B cell (primary cell): ENCODE results near the gene FAM219A. TPM values are rescaled to one million over a fixed set of nuclear protein-coding genes. Genes with fewer than 3 reads are reported as not detected.

Source experiments
- ATAC-seq: fragments of 200-7000 bp; cut with Tn5 transposase; one replicate; pipeline ENCODE4 v1.10.0; 2021; ENCODE audit warnings: low read depth, mild to moderate bottlenecking, moderate number of reproducible peaks, moderate library complexity
- CTCF ChIA-PET: fragments of 350-600 bp; sonication (Branson Sonifier 250); formaldehyde crosslinking; loops from one replicate; lab custom pipeline; 2021; ENCODE audit warnings: antibody characterized with exemption, inconsistent platforms; lab: Charles Lee
- POLR2A ChIA-PET: fragments of 350-600 bp; sonication (Branson Sonifier 250); formaldehyde crosslinking; loops from one replicate; lab custom pipeline; 2021; ENCODE audit warnings: antibody characterized with exemption; lab: Charles Lee
- DNase-seq: peaks from one replicate; pipeline ENCODE4 v3.0.0; 2013
- H2AFZ ChIP-seq: 2 replicates; pipeline ENCODE4 v1.6.1; 2012; ENCODE audit warnings: mild to moderate bottlenecking, low read depth, low read length; ENCODE audit not compliant: insufficient read depth, poor library complexity, severe bottlenecking
- H3K27ac ChIP-seq, 2 donors: 1 replicate in 1 of 2; 2 replicates in 1 of 2; pipeline ENCODE4 v1.5.1; 2012 to 2013; ENCODE audit warnings: low read length in 2 of 2, mild to moderate bottlenecking in 2 of 2, moderate library complexity in 1 of 2
- H3K27me3 ChIP-seq, 4 experiments: fragments of 200-600 bp in 1 of 4; sonication (generic) in 1 of 4; replicated peaks in 1 of 4; 1 replicate in 2 of 4; 2 replicates in 2 of 4; pipeline versions ENCODE4 v1.6.1 to v1.7.0; 2013 to 2016; ENCODE audit warnings: low read length in 3 of 4, mild to moderate bottlenecking in 2 of 4, mixed read lengths in 1 of 4, moderate library complexity in 1 of 4; ENCODE audit not compliant: insufficient read depth in 4 of 4, control insufficient read depth in 3 of 4; ENCODE audit errors: control extremely low read depth in 1 of 4
- H3K36me3 ChIP-seq, 2 experiments: replicated peaks in 1 of 2; 1 replicate in 1 of 2; 2 replicates in 1 of 2; pipeline versions ENCODE4 v1.6.1 to v1.7.1; 2013; ENCODE audit warnings: low read length in 1 of 2; ENCODE audit not compliant: insufficient read depth in 2 of 2, control insufficient read depth in 1 of 2; ENCODE audit errors: control extremely low read depth in 1 of 2, extremely low read depth in 1 of 2
- H3K4me1 ChIP-seq, 2 donors: fragments of 200-600 bp in 1 of 2; sonication (generic) in 1 of 2; 1 replicate in 1 of 2; 2 replicates in 1 of 2; pipeline versions ENCODE4 v1.5.1 to v1.6.1; 2013 to 2017; ENCODE audit warnings: low read length in 2 of 2; ENCODE audit not compliant: control insufficient read depth in 2 of 2, insufficient read depth in 2 of 2
- H3K4me2 ChIP-seq: replicated peaks from 2 replicates; pipeline ENCODE3; 2012; ENCODE audit warnings: mild to moderate bottlenecking, low read depth, low read length; ENCODE audit not compliant: poor library complexity, severe bottlenecking
- H3K4me3 ChIP-seq, 5 experiments: fragments of 200-600 bp in 1 of 5; sonication (generic) in 1 of 5; 1 replicate in 3 of 5; 2 replicates in 2 of 5; pipeline versions ENCODE4 v1.5.1 to v1.7.0; 2011 to 2016; ENCODE audit warnings: low read length in 4 of 5, mild to moderate bottlenecking in 4 of 5, low read depth in 2 of 5, control low read depth in 1 of 5, moderate library complexity in 1 of 5; ENCODE audit not compliant: insufficient read depth in 1 of 5; ENCODE audit errors: control extremely low read depth in 1 of 5, extremely low read depth in 1 of 5
- H3K79me2 ChIP-seq: fragments of 200-600 bp; sonication (generic); one replicate; pipeline ENCODE4 v1.6.0; 2016; ENCODE audit warnings: low read length; ENCODE audit not compliant: control insufficient read depth, insufficient read depth
- H3K9ac ChIP-seq: fragments of 200-600 bp; sonication (generic); 2 replicates; pipeline ENCODE4 v1.6.1; 2017; ENCODE audit warnings: mild to moderate bottlenecking, low read length, moderate library complexity
- H3K9me3 ChIP-seq, 3 donors: one replicate each; pipeline versions ENCODE4 v1.6.1 to v1.7.1; 2013; ENCODE audit warnings: low read length in 2 of 3; ENCODE audit not compliant: control insufficient read depth in 2 of 3, insufficient read depth in 1 of 3; ENCODE audit errors: control extremely low read depth in 1 of 3
- H4K20me1 ChIP-seq: 2 replicates; pipeline ENCODE4 v1.6.0; 2012; ENCODE audit warnings: mild to moderate bottlenecking, low read length; ENCODE audit not compliant: insufficient read depth, control insufficient read depth, poor library complexity, severe bottlenecking
- H3K27ac Mint-ChIP-seq: one replicate; pipeline ENCODE4 v1.8.0; 2021; ENCODE audit warnings: mixed read lengths
- H3K27me3 Mint-ChIP-seq: one replicate; pipeline ENCODE4 v1.8.0; 2021; ENCODE audit warnings: mixed read lengths
- H3K4me1 Mint-ChIP-seq: one replicate; pipeline ENCODE4 v1.8.0; 2021; ENCODE audit warnings: mixed read lengths
- H3K4me3 Mint-ChIP-seq: one replicate; pipeline ENCODE4 v1.8.0; 2021; ENCODE audit warnings: mixed read lengths
- H3K9me3 Mint-ChIP-seq: one replicate; pipeline ENCODE4 v1.8.0; 2022; ENCODE audit warnings: mixed read lengths; ENCODE audit not compliant: insufficient read depth
- EZH2 ChIP-seq: IDR thresholded peaks from 2 replicates; pipeline ENCODE4 v1.6.1; 2012; ENCODE audit warnings: borderline replicate concordance, low read depth, mild to moderate bottlenecking, moderate library complexity, low read length; ENCODE audit not compliant: insufficient read depth, poor library complexity, severe bottlenecking
- WGBS: methylation state at CpG from one replicate; pipeline ENCODE4 v1.1.5; 2013; ENCODE audit warnings: missing lambda C conversion rate; ENCODE audit not compliant: insufficient coverage; 5-methylcytosine and 5-hydroxymethylcytosine counted together
- intact Hi-C: fragments of 100-400 bp; cut with micrococcal nuclease; formaldehyde crosslinking; loops from one replicate; pipeline ENCODE4 v1.10.0; 2022
- polyA plus RNA-seq: library from polyadenylated mRNA; depleted of rRNA; stranded (reverse); fragments of >200 nt; gene quantifications from 2 replicates; pipeline ENCODE4 v1.2.3, GENCODE V29; 2012
- total RNA-seq, 2 donors: library from RNA; stranded (reverse); fragments of 120-200 nt in 1 of 2; gene quantifications; 1 replicate in 1 of 2; 2 replicates in 1 of 2; pipeline versions ENCODE4 v1.2.3 to v1.2.4, GENCODE V29; 2013 to 2022
- TF ChIP-seq, protein P1 (sequence below): fragments of 200-600 bp; IDR thresholded peaks from one replicate; pipeline ENCODE4 v1.8.0; 2022; ENCODE audit warnings: antibody characterized with exemption, mild to moderate bottlenecking

FAM219A gene
- total and polyA plus RNA-seq, 2 donors (not counting 1 experiment from before 2014, with no cell fraction given): 12.9 to 17.3 TPM

GRCh38 chr9:34370970-34371880, 87.1 kb downstream of the FAM219A start:
- peak overlapping the region; percentile 53 for H3K4me3 Mint-ChIP-seq
- intact Hi-C loops: loop anchor here (10.0 kb wide), 2 partner anchors 446 to 896 kb away; partner anchors contain the start of gene NOL6
- no peak overlapping the region for H3K27ac Mint-ChIP-seq

More at GRCh38 chr9:34370970-34371880, 87.1 kb downstream of the FAM219A start:
- no peaks in the 10 kb centered on the region for H3K36me3 ChIP-seq
- H3K9me3 Mint-ChIP-seq: no peaks in the 10 kb centered on the region
- H3K4me1 Mint-ChIP-seq: peaks cover 9% of the 10 kb centered on the region
- H2AFZ ChIP-seq: no peak overlapping the region
- H3K4me2 ChIP-seq: peak overlapping the region; percentile 15
- ATAC-seq (peak; percentile 24), DNase-seq (peak; percentile 17)
- no peak for TF ChIP-seq EZH2
- TF ChIP-seq, protein P1, sequence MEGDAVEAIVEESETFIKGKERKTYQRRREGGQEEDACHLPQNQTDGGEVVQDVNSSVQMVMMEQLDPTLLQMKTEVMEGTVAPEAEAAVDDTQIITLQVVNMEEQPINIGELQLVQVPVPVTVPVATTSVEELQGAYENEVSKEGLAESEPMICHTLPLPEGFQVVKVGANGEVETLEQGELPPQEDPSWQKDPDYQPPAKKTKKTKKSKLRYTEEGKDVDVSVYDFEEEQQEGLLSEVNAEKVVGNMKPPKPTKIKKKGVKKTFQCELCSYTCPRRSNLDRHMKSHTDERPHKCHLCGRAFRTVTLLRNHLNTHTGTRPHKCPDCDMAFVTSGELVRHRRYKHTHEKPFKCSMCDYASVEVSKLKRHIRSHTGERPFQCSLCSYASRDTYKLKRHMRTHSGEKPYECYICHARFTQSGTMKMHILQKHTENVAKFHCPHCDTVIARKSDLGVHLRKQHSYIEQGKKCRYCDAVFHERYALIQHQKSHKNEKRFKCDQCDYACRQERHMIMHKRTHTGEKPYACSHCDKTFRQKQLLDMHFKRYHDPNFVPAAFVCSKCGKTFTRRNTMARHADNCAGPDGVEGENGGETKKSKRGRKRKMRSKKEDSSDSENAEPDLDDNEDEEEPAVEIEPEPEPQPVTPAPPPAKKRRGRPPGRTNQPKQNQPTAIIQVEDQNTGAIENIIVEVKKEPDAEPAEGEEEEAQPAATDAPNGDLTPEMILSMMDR: no peak
- H3K27ac ChIP-seq: no peak overlapping the region
- no peaks in the 10 kb centered on the region for H3K79me2 ChIP-seq
- H3K9me3 ChIP-seq: peaks cover 0 to 29% (median 0%) of the 10 kb centered on the region in 3 donors
- ChIA-PET POLR2A (no interaction called here), CTCF (no interaction called here)
- H3K27me3 Mint-ChIP-seq: no peaks in the 10 kb centered on the region
- WGBS: 95% methylated on average over 105 of the region's 105 CpGs
- no peaks in the 10 kb centered on the region for H4K20me1 ChIP-seq
- no peak overlapping the region for H3K9ac ChIP-seq
- H3K4me3 ChIP-seq: no peak overlapping the region
- H3K4me1 ChIP-seq: peaks cover 5 to 7% of the 10 kb centered on the region in 2 donors
- no peaks in the 10 kb centered on the region for H3K27me3 ChIP-seq
